NOMO-1 treated with dmso at 0.1 percent for 144 hours (cell line): Measurements from ENCODE around the gene ASH1L.
"Not testable (repeated sequence)": the region's sequence is repeated elsewhere in the genome, so short reads cannot be mapped to it uniquely, and the experiment has no call there.

Experiments used
- DNase-seq: peaks from one replicate; lab custom pipeline; 2025; ENCODE audit not compliant: unreplicated experiment; lab: John Stamatoyannopoulos, UW

The ASH1L gene

DNA sequence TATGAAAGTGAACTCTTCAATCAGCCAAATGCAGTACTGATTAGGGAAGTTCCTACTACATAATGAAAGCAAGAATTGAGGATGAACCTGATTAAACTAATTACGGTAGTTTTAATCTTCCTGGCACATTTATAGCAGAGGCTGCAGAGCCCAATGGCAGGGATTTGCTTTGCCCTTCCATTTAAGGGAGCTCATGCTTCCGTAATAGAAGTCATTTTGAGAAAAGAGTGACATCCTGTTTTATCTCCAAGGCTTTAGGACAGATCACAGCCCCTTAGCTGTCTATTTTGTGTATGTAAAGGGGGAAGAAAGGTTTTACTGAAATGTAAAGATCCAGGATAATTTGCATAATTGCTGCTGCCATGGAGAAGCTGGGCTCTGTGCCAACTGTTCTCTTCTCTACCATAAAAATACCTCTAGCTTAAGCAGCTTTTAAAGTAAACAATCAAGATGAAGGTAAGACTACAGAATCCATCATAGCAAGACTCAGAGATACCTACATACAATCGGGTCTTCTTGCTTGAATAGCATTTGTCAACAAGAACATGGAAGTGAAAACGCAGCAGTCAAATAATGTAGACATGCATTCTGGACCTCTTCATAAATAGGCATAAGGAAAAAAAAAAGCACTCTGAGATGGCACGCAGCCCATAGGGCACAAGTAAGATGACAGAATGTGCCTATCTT lies 62.5 kb downstream of the ASH1L start:
- no peak for DNase-seq

- DNase-seq: no peak
Observed at GRCh38 chr1:155499263-155499662, 63.3 kb downstream of the ASH1L start.

- not testable (repeated sequence) for DNase-seq
Observed at GRCh38 chr1:155493595-155493994, 69.0 kb downstream of the ASH1L start.

DNA sequence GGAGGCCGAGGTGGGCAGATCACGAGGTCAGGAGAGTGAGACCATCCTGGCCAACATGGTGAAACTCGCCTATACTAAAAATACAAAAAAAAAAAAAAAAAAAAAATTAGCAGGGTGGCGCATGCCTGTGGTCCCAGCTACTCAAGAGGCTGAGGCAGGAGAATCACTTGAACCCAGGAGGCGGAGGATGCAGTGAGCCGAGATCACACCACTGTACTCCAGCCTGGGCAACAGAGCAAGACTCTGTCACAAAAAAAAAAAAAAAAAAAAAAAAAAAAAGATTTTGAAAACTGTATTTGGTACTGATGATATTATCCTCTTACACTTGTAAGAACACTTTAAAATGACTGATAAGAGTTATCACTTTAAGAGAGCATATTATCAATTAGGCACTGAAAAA lies 74.2 kb downstream of the ASH1L start:
- DNase-seq: not testable (repeated sequence)

- no peak for DNase-seq
Observed at GRCh38 chr1:155487541-155487940, 75.1 kb downstream of the ASH1L start.

DNA sequence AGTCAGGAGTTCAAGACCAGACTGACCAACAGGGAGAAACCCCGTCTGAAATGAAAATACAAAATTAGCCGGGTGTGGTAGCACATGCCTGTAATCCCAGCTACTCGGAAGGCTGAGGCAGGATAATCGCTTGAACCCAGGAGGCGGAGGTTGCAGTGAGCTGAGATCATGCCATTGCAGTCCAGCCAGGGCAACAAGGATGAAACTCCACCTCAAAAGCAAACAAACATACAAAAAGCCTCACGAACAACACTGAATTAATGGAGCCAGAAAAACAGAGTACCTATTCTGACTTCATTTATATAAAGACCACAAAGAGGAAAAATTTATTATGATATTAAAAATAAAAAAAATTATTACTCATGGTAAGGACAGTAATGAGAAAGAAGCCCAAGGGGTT lies 75.7 kb downstream of the ASH1L start:
- not testable (repeated sequence) for DNase-seq

- DNase-seq: peak; percentile 28
Observed at GRCh38 chr1:155485945-155486344, 76.7 kb downstream of the ASH1L start.

GRCh38 chr1:155485222-155485621 lies 77.4 kb downstream of the ASH1L start:
- no peak for DNase-seq

GRCh38 chr1:155481741-155482241 lies 80.8 kb downstream of the ASH1L start:
- no peak for DNase-seq

DNA sequence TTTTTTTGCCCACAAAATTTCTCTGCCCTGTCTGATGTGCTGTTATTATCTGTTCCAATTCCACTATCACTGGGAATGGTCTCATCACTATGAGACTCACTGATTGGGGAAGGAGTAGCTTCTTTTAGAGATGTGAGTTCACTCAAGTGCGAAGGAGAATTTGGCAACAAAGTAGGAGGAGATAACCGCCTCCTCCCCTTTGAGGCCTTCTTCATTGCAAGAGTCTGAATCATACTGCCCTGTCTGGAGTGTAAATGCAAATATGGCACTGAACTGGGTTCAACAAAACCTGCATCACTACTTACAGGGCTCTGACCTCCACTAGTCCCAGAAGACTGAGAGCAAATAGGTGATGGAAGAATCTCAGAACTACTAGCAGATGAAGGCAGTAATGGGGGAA lies 83.4 kb downstream of the ASH1L start:
- DNase-seq: no peak

- no peak for DNase-seq
Observed at GRCh38 chr1:155478270-155478852, 84.2 kb downstream of the ASH1L start.

GRCh38 chr1:155474146-155474545 lies 88.5 kb downstream of the ASH1L start:
- no peak for DNase-seq

DNA sequence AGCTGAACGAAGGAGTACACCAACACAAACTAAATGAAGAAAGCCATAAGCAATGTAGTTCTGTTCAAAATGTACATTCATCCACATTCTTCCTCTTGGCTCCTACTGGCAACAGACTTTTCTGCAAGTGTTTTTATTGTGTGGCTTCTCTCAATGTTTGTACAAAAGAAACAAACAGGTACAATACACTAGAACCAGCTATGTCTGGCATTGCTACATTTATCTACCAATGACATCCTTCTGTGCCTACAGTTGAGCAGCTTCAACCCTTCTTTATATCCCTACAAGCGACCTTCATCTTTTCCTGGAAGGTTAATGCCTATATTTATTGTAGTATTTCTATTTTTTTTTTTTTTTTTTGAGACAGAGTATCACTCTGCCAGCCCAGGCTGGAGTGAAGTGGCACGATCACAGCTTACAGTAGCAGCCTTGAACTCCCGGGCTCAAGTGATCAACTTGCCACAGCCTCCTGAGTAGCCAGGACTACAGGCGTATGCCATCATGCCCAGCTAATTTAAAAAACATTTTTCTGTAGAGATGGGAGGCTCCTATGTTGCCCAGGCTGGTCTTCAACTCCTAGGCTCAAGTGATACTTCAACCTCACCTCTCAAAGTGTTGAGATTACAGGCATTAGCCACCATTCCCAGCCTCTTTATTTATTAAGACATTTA lies 89.3 kb downstream of the ASH1L start:
- DNase-seq: no peak

GRCh38 chr1:155472491-155473083 lies 90.0 kb downstream of the ASH1L start:
- DNase-seq: no peak

GRCh38 chr1:155471891-155472290 lies 90.7 kb downstream of the ASH1L start:
- no peak for DNase-seq

GRCh38 chr1:155471026-155471425 lies 91.6 kb downstream of the ASH1L start:
- DNase-seq: no peak

- no peak for DNase-seq
Observed at GRCh38 chr1:155466996-155467395, 95.6 kb downstream of the ASH1L start.

DNA sequence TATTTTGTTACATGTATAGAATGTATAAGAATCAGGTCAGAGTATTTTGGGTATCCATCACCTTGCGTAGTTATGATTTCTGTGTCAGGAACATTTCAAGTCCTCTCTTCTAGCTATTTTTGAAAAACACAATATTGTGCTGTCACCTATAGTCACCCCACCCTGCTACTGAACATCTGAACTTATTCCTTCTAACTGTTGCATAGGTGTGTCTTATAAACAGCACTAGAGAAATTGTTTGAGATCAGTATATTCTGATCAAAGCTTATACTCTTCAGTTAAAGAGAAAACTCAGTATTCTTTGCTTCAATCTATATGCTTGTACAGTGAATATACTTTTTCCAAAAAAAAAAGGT lies 96.0 kb downstream of the ASH1L start:
- DNase-seq: no peak

GRCh38 chr1:155463865-155464650 lies 98.5 kb downstream of the ASH1L start:
- no peak for DNase-seq

DNA sequence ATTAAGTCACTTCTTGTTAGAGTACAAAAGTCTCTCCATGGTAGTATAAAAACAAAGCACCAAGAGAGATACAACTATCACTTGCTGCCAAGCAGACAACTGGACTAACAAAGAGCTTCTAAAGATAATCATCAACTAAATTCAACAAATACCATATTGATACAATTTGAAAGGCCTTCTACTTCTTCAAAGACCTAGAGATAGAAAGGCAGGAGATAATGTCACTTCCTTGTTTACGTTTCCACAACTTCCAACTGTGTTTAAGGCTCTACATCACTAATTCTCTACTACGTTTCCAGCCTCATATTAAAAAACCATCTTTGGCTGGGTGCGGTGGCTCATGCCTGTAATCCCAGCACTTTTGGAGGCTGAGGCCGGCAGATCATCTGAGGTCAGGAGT lies 104.5 kb downstream of the ASH1L start:
- no peak for DNase-seq

DNA sequence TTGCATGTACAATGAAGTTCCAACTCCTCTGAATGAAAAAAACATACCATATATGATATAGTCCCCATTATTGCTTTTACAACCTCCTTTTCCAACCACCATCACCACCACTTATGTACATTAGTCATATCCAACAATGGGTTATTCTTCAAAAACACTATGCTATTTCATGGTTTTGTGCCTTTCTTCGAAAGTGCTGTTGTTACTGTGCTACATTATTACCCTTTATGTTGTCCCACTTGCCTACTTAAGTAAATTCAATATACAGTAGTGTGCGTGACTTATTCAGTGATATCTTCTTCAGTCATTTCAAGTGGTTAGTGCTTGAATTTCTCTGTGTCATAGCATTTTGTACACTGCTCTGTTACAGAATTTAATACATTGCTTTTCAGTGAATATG lies 105.3 kb downstream of the ASH1L start:
- DNase-seq: no peak
